ENCODE measurements around the gene LDLRAD1.
"Not testable (repeated sequence)": the region's sequence is repeated elsewhere in the genome, so short reads cannot be mapped to it uniquely, and the experiment has no call there.

LDLRAD1 gene

GRCh38 chr1:54016343-54017282, 1.4 kb downstream of the LDLRAD1 start:
- DNase-seq, result no peak

- DNase-seq, result no peak
Observed at GRCh38 chr1:54014009-54014629, 3.9 kb downstream of the LDLRAD1 start.

- DNase-seq, result no peak
Observed at GRCh38 chr1:54013393-54014008, 4.5 kb downstream of the LDLRAD1 start.

- DNase-seq, result no peak
Observed at GRCh38 chr1:54012863-54013262, 5.1 kb downstream of the LDLRAD1 start.

GRCh38 chr1:54012008-54012325, 6.0 kb downstream of the LDLRAD1 start:
- DNase-seq, result no peak

GRCh38 chr1:54011316-54012007, 6.5 kb downstream of the LDLRAD1 start:
- DNase-seq, result no peak

- DNase-seq, result no peak
Observed at GRCh38 chr1:54010415-54011117, 7.4 kb downstream of the LDLRAD1 start.

- DNase-seq, result no peak
Observed at GRCh38 chr1:54009406-54009805, 8.6 kb downstream of the LDLRAD1 start.

GRCh38 chr1:54008876-54009275, 9.1 kb downstream of the LDLRAD1 start:
- no peak for DNase-seq

- DNase-seq, result no peak
Observed at GRCh38 chr1:54007613-54008012, 10.4 kb downstream of the LDLRAD1 start.

- DNase-seq, result no peak
Observed at GRCh38 chr1:54006508-54006907, 11.5 kb downstream of the LDLRAD1 start.

GRCh38 chr1:54004481-54005049, 13.4 kb downstream of the LDLRAD1 start:
- no peak for DNase-seq

- DNase-seq, result not testable (repeated sequence)
Observed at GRCh38 chr1:54003750-54004480, 14.1 kb downstream of the LDLRAD1 start.

GRCh38 chr1:54003249-54003646, 14.7 kb downstream of the LDLRAD1 start:
- DNase-seq, result no peak

GRCh38 chr1:54002544-54003248, 15.3 kb downstream of the LDLRAD1 start:
- no peak for DNase-seq

- DNase-seq, result no peak
Observed at GRCh38 chr1:54001591-54001990, 16.4 kb downstream of the LDLRAD1 start.

GRCh38 chr1:53999920-54000319, 18.1 kb downstream of the LDLRAD1 start:
- DNase-seq, result no peak

- no peak for DNase-seq
Observed at GRCh38 chr1:53998223-53998622, 19.8 kb downstream of the LDLRAD1 start.

GRCh38 chr1:53995683-53996082, 22.3 kb downstream of the LDLRAD1 start:
- no peak for DNase-seq

- DNase-seq, result not testable (repeated sequence)
Observed at GRCh38 chr1:53994516-53994915, 23.5 kb downstream of the LDLRAD1 start.

Data from retina (tissue), 1 donor.